Tibial artery (tissue), 4 donors: ENCODE data around the gene KANSL2.
"Not testable (repeated sequence)": the region's sequence is repeated elsewhere in the genome, so short reads cannot be mapped to it uniquely, and the experiment has no call there.

Source experiments
- DNase-seq, 2 donors: peaks; one replicate each; pipeline ENCODE4 v3.0.0-alpha.2; 2019
- H3K27ac ChIP-seq, 2 donors: fragments of 200-600 bp; sonication (generic) in 1 of 2; 1 replicate in 1 of 2; 2 replicates in 1 of 2; pipeline ENCODE4 v1.5.1; 2018 to 2019; ENCODE audit warnings: mild to moderate bottlenecking in 1 of 2
- H3K27me3 ChIP-seq, 2 donors: fragments of 200-600 bp; sonication (generic) in 1 of 2; one replicate each; pipeline versions ENCODE4 v1.5.1 to v1.6.0; 2016 to 2019
- H3K36me3 ChIP-seq, 3 donors: fragments of 200-600 bp; sonication (generic) in 2 of 3; one replicate each; pipeline ENCODE4 v1.5.1; 2016 to 2019; ENCODE audit warnings: mild to moderate bottlenecking in 2 of 3
- H3K4me1 ChIP-seq, 4 donors: fragments of 200-600 bp; sonication (generic) in 2 of 4; 1 replicate in 3 of 4; 2 replicates in 1 of 4; pipeline ENCODE4 v1.5.1; 2016 to 2019
- H3K4me3 ChIP-seq, 2 donors: fragments of 200-600 bp; sonication (generic) in 1 of 2; 1 replicate in 1 of 2; 2 replicates in 1 of 2; pipeline ENCODE4 v1.5.1; 2018 to 2019; ENCODE audit warnings: mild to moderate bottlenecking in 2 of 2
- H3K9me3 ChIP-seq, 3 donors: fragments of 200-600 bp; sonication (generic) in 1 of 3; one replicate each; pipeline ENCODE4 v1.5.1; 2016 to 2019
- intact Hi-C: fragments of 100-400 bp; cut with DNase I; formaldehyde crosslinking; loops from one replicate; pipeline ENCODE4 v1.15.0; 2023; ENCODE audit warnings: low total_unique reads
- TF ChIP-seq, protein P1 (sequence below), 2 experiments: fragments of 200-600 bp in 1 of 2; fragments of 450-650 bp in 1 of 2; IDR thresholded peaks; one replicate each; pipeline ENCODE4 v1.5.1; 2017 to 2019; ENCODE audit warnings: antibody characterized with exemption in 2 of 2, mild to moderate bottlenecking in 1 of 2, moderate library complexity in 1 of 2

The KANSL2 gene

DNA sequence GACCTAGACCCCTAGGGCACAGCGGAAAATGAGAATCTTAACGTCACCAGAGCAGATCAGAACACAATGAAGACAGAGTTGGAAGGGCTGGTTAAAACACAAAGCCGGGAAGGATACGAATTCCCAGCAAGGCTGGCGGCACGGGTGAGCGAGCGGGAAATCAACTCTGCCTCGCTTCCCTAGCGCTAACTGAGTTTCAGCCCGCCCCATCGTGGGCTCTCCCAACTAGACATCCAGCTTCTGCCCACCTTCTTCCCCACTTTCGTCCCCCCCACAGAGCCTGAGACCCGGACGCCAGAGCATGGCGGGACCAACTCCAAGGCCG, 34.1 kb upstream of the KANSL2 start:
- peaks cover 5 to 39% (median 25%) of the 10 kb centered on the region in 4 donors for H3K4me1 ChIP-seq
- H3K27ac ChIP-seq: peak overlapping the region; percentile 88 to 95
- DNase-seq: no peak
- H3K27me3 ChIP-seq: no peaks in the 10 kb centered on the region
- intact Hi-C loops: no loop called here
- H3K36me3 ChIP-seq: peaks cover 11 to 27% (median 22%) of the 10 kb centered on the region in 3 donors
- peak overlapping the region; percentile 69 to 78 for H3K4me3 ChIP-seq
- TF ChIP-seq, protein P1, sequence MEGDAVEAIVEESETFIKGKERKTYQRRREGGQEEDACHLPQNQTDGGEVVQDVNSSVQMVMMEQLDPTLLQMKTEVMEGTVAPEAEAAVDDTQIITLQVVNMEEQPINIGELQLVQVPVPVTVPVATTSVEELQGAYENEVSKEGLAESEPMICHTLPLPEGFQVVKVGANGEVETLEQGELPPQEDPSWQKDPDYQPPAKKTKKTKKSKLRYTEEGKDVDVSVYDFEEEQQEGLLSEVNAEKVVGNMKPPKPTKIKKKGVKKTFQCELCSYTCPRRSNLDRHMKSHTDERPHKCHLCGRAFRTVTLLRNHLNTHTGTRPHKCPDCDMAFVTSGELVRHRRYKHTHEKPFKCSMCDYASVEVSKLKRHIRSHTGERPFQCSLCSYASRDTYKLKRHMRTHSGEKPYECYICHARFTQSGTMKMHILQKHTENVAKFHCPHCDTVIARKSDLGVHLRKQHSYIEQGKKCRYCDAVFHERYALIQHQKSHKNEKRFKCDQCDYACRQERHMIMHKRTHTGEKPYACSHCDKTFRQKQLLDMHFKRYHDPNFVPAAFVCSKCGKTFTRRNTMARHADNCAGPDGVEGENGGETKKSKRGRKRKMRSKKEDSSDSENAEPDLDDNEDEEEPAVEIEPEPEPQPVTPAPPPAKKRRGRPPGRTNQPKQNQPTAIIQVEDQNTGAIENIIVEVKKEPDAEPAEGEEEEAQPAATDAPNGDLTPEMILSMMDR (IDR thresholded peaks at IDR 0.05): no peak
- peaks cover 0 to 9% (median 7%) of the 10 kb centered on the region in 3 donors for H3K9me3 ChIP-seq

DNA sequence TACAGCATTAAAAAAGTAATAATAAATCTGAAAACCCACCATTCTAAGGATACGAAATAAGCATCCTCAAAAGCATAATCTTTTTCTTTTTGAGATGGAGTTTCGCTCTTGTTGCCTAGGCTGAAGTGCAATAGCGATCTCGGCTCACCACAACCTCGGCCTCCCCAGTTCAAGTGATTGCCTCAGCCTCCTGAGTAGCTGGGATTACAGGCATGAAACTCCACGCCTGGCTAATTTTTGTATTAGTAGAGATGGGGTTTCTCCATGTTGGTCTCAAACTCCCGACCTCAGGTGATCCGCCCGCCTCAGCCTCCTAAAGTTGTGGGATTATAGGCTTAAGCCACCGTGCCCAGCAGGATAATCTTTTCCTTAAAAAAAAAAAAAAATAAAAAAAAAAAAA, 30.2 kb upstream of the KANSL2 start:
- Histone ChIP-seq H3K27ac (no peak overlapping the region), H3K36me3 (peaks cover 16 to 59% (median 40%) of the 10 kb centered on the region in 3 donors), H3K4me3 (no peak overlapping the region), H3K27me3 (no peaks in the 10 kb centered on the region), H3K9me3 (no peaks in the 10 kb centered on the region), H3K4me1 (peaks cover 5 to 50% (median 25%) of the 10 kb centered on the region in 4 donors)
- DNase-seq: no peak
- TF ChIP-seq, protein P1 (IDR thresholded peaks at IDR 0.05): no peak
- intact Hi-C loops: no loop called here

DNA sequence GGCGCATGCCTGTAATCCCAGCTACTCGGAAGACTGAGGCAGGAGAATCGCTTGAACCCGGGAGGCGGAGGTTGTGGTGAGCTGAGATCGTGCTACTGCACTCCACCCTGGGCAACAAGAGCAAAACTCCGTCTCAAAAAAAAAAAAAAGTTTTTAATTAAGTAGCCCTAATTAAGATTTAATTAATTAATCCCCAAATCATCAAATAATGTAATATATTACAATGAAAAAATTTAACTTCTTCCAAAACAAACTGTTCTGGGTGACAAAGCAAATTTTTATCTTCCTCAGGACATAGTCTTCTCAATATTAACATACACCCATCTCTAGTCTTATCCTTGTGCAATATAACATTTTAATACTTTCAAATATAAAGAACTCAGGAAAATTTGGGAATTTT, 16.8 kb upstream of the KANSL2 start:
- DNase-seq, H3K4me3 ChIP-seq, H3K27me3 ChIP-seq, intact Hi-C loops, H3K27ac ChIP-seq, H3K9me3 ChIP-seq, H3K4me1 ChIP-seq: not testable (repeated sequence)
- H3K36me3 ChIP-seq: peaks cover 41 to 81% (median 58%) of the 10 kb centered on the region in 3 donors

DNA sequence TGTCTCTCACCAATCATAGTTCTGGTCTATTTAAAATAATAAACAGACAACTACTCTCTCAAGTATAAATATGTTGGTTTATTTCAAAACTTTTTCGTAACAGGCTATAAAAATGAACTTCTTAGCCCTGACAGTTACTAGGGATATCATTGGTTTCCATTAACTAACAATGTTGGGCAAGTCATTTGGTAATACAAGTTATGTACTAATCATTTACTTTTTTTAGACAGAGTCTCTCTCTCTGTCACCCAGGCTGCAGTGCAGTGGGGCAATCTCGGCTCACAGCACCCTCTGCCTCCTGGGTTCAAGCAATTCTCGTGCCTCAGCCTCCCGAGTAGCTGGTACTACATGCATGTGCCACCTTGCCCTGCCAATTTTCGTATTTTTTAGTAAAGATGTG, 14.6 kb upstream of the KANSL2 start:
- TF ChIP-seq, protein P1 (IDR thresholded peaks at IDR 0.05): no peak
- peaks cover 45 to 79% (median 60%) of the 10 kb centered on the region in 3 donors for H3K36me3 ChIP-seq
- H3K4me3 ChIP-seq: no peak overlapping the region
- H3K27ac ChIP-seq: no peak overlapping the region
- H3K9me3 ChIP-seq: no peaks in the 10 kb centered on the region
- H3K4me1 ChIP-seq: peaks cover 0 to 10% (median 3%) of the 10 kb centered on the region in 4 donors
- H3K27me3 ChIP-seq: no peaks in the 10 kb centered on the region
- no peak for DNase-seq
- intact Hi-C loops: no loop called here

DNA sequence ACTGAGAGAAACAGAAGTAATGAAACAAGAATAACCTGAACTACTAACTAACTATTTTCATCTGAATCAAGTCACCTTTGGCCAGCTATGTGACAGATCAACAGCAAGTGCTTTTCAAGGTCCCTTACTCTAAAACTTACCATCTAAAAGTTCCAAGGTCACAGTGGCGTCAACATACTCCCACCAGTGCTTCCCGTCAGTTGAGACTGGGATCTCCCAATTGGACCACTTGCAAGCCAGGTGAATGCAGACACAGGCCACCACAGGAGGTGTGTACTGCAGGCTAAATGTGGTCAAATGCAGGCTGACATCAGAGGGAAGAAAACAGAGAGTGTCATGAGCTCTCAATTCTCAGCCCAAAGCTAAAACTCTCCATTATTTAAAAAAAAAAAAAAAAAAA, 13.8 kb upstream of the KANSL2 start:
- Histone ChIP-seq H3K36me3 (peaks cover 45 to 79% (median 59%) of the 10 kb centered on the region in 3 donors), H3K9me3 (no peaks in the 10 kb centered on the region), H3K4me1 (peaks cover 0 to 18% (median 6%) of the 10 kb centered on the region in 4 donors), H3K27ac (no peak overlapping the region), H3K27me3 (no peaks in the 10 kb centered on the region), H3K4me3 (no peak overlapping the region)
- intact Hi-C loops: no loop called here
- no peak for DNase-seq
- TF ChIP-seq, protein P1 (IDR thresholded peaks at IDR 0.05): no peak

DNA sequence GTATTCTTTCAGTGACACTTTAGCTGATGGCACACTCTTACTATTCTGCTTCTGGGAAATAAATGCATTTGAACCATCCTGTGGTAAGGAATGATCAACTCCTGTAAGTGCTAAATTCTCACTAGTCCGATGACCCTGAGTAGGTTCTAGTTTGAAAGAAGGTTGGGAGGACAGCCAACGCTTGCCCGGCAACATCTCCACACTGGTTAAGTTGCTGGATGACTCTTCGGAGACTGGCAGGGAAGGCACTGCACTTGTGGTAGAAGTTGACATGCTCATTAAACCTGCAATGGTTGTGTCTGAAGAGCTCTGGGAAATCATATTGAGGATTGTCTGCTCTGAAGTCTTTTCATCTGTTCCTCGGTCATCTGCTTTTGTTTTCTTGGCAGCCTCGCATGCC, 12.0 kb upstream of the KANSL2 start:
- H3K36me3 ChIP-seq: peaks cover 37 to 75% (median 59%) of the 10 kb centered on the region in 3 donors
- H3K27ac ChIP-seq: no peak overlapping the region
- H3K9me3 ChIP-seq: no peaks in the 10 kb centered on the region
- DNase-seq: no peak
- H3K4me1 ChIP-seq: peaks cover 0 to 18% (median 6%) of the 10 kb centered on the region in 4 donors
- TF ChIP-seq, protein P1 (IDR thresholded peaks at IDR 0.05): no peak
- no peak overlapping the region for H3K4me3 ChIP-seq
- H3K27me3 ChIP-seq: no peaks in the 10 kb centered on the region
- intact Hi-C loops: no loop called here
